AG04450 (cell line): Measurements from ENCODE around the gene IER5. TPM values are rescaled to one million over a fixed set of nuclear protein-coding genes. Genes with fewer than 3 reads are reported as not detected.

Experiments used
- CTCF ChIA-PET: fragments of 300-600, 350-600 bp; formaldehyde crosslinking; extraction: SDS; loops from one replicate; lab custom pipeline; 2022; ENCODE audit warnings: antibody characterized with exemption, inconsistent platforms; lab: Charles Lee
- POLR2A ChIA-PET: fragments of 350-600 bp; formaldehyde crosslinking; extraction: SDS; loops from one replicate; lab custom pipeline; 2021; ENCODE audit warnings: antibody characterized with exemption, inconsistent platforms; lab: Yijun Ruan, JAX
- DNase-seq: peaks from one replicate; pipeline ENCODE4 v3.0.0-alpha.2; 2011; ENCODE audit warnings: low read depth, low spot score
- H3K27ac ChIP-seq: one replicate; pipeline ENCODE4 v1.5.1; 2012; ENCODE audit warnings: low read depth, low read length, control low read depth
- H3K27me3 ChIP-seq: one replicate; pipeline ENCODE4 v1.6.0; 2012; ENCODE audit warnings: low read length; ENCODE audit not compliant: control insufficient read depth, insufficient read depth
- H3K4me3 ChIP-seq: 2 replicates; pipeline ENCODE4 v1.5.1; 2011; ENCODE audit warnings: mild to moderate bottlenecking, low read depth, low read length, control low read depth
- H3K9me3 ChIP-seq: 2 replicates; pipeline ENCODE4 v1.5.1; 2012; ENCODE audit warnings: low read length; ENCODE audit not compliant: control insufficient read depth, insufficient read depth
- CTCF ChIP-seq: IDR thresholded peaks from 2 replicates; pipeline ENCODE4 v1.5.1; 2011; ENCODE audit warnings: low read depth, low read length, control low read depth, inconsistent platforms
- polyA plus RNA-seq: library from polyadenylated mRNA; depleted of rRNA; stranded (reverse); fragments of >200 nt; gene quantifications from 2 replicates; pipeline ENCODE4 v1.2.3, GENCODE V29; 2011

Gene IER5
- polyA plus RNA-seq, 1 experiment = 20.7 TPM

- no peaks in the 10 kb centered on the region; the same call in 1 of the 2 replicates for H3K9me3 ChIP-seq
- DNase-seq = no peak
- no peaks in the 10 kb centered on the region for H3K27me3 ChIP-seq
- no peak overlapping the region for H3K4me3 ChIP-seq
- CTCF ChIA-PET = interaction anchor here (0.6 to 3.6 kb wide), 2 partner anchors 40 to 588 kb away, joined by 4 to 29 read pairs; no protein-coding TSS in a partner anchor
- no peak for TF ChIP-seq CTCF
- no peak overlapping the region for H3K27ac ChIP-seq
- POLR2A ChIA-PET = interaction anchor here (2.6 to 5.3 kb wide), 2 partner anchors 13 to 38 kb away, joined by 20 to 80 read pairs; partner anchors contain the start of gene IER5
Observed at GRCh38 chr1:181103399-181103798, 14.9 kb downstream of the IER5 start.

GRCh38 chr1:181104042-181104789 lies 15.7 kb downstream of the IER5 start:
- no peak for TF ChIP-seq CTCF
- no peak for DNase-seq
- H3K27ac ChIP-seq = peak overlapping the region; percentile 68
- POLR2A ChIA-PET = interaction anchor here (0.5 to 5.3 kb wide), 8 partner anchors 7 to 81 kb away, joined by 3 to 80 read pairs (median 16); partner anchors contain the start of gene IER5
- H3K27me3 ChIP-seq = no peaks in the 10 kb centered on the region
- CTCF ChIA-PET = interaction anchor here (0.7 to 3.6 kb wide), 2 partner anchors 34 to 39 kb away, joined by 3 to 29 read pairs; no protein-coding TSS in a partner anchor
- H3K9me3 ChIP-seq = no peaks in the 10 kb centered on the region; the same call in 1 of the 2 replicates
- peak overlapping the region; percentile 70 for H3K4me3 ChIP-seq

GRCh38 chr1:181104790-181105133 lies 16.3 kb downstream of the IER5 start:
- ChIA-PET POLR2A (interaction anchor here (0.5 to 5.3 kb wide), 11 partner anchors 8 to 192 kb away, joined by 3 to 80 read pairs (median 8); partner anchors contain the start of genes IER5 and KIAA1614), CTCF (interaction anchor here (0.5 to 3.6 kb wide), 3 partner anchors 16 to 38 kb away, joined by 3 to 29 read pairs (median 4); no protein-coding TSS in a partner anchor)
- Histone ChIP-seq H3K27ac (peak overlapping the region; percentile 68), H3K4me3 (peak overlapping the region; percentile 70), H3K9me3 (no peaks in the 10 kb centered on the region; the same call in 1 of the 2 replicates), H3K27me3 (no peaks in the 10 kb centered on the region)
- no peak for DNase-seq
- peak; percentile 21; the same call in 1 of the 2 replicates for TF ChIP-seq CTCF

- H3K27me3 ChIP-seq = no peaks in the 10 kb centered on the region
- peak overlapping the region; percentile 68 for H3K27ac ChIP-seq
- no peak for TF ChIP-seq CTCF
- POLR2A ChIA-PET = interaction anchor here (0.5 to 5.3 kb wide), 11 partner anchors 8 to 192 kb away, joined by 3 to 80 read pairs (median 8); partner anchors contain the start of genes IER5 and KIAA1614
- H3K9me3 ChIP-seq = no peaks in the 10 kb centered on the region; the same call in 1 of the 2 replicates
- H3K4me3 ChIP-seq = peak overlapping the region; percentile 70
- DNase-seq = peak; percentile 61
- CTCF ChIA-PET = interaction anchor here (0.5 to 3.6 kb wide), 4 partner anchors 15 to 38 kb away, joined by 3 to 29 read pairs (median 4); no protein-coding TSS in a partner anchor
Observed at GRCh38 chr1:181105134-181106021, 16.9 kb downstream of the IER5 start.
